ENCODE measurements around the gene CAMK1D. TPM values are rescaled to one million over a fixed set of nuclear protein-coding genes. Genes with fewer than 3 reads are reported as not detected.

Gene CAMK1D
- total and polyA plus RNA-seq, 9 donors: 1.8 to 11.7 (median 5.5) TPM

- no peak for DNase-seq
- H3K27ac ChIP-seq: no peak overlapping the region
- H3K9me3 ChIP-seq: no peaks in the 10 kb centered on the region
- H3K36me3 ChIP-seq: no peaks in the 10 kb centered on the region
- H3K4me3 ChIP-seq: no peak overlapping the region
- WGBS, 3 donors: 89 to 92% (median 90%) methylated on average over 7 of the region's 7 CpGs
- TF ChIP-seq, protein P1, sequence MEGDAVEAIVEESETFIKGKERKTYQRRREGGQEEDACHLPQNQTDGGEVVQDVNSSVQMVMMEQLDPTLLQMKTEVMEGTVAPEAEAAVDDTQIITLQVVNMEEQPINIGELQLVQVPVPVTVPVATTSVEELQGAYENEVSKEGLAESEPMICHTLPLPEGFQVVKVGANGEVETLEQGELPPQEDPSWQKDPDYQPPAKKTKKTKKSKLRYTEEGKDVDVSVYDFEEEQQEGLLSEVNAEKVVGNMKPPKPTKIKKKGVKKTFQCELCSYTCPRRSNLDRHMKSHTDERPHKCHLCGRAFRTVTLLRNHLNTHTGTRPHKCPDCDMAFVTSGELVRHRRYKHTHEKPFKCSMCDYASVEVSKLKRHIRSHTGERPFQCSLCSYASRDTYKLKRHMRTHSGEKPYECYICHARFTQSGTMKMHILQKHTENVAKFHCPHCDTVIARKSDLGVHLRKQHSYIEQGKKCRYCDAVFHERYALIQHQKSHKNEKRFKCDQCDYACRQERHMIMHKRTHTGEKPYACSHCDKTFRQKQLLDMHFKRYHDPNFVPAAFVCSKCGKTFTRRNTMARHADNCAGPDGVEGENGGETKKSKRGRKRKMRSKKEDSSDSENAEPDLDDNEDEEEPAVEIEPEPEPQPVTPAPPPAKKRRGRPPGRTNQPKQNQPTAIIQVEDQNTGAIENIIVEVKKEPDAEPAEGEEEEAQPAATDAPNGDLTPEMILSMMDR (IDR thresholded peaks at IDR 0.05): no peak
- no peak for TF ChIP-seq EP300 (IDR thresholded peaks at IDR 0.05)
- no peak for TF ChIP-seq POLR2A (IDR thresholded peaks at IDR 0.05)
- H3K27me3 ChIP-seq: no peaks in the 10 kb centered on the region
- intact Hi-C loops (cut with DNase I): no loop called here
- no peaks in the 10 kb centered on the region for H3K4me1 ChIP-seq (ENCODE audit: insufficient read depth)
Observed at GRCh38 chr10:12670004-12670403, 320.7 kb downstream of the CAMK1D start.

DNA sequence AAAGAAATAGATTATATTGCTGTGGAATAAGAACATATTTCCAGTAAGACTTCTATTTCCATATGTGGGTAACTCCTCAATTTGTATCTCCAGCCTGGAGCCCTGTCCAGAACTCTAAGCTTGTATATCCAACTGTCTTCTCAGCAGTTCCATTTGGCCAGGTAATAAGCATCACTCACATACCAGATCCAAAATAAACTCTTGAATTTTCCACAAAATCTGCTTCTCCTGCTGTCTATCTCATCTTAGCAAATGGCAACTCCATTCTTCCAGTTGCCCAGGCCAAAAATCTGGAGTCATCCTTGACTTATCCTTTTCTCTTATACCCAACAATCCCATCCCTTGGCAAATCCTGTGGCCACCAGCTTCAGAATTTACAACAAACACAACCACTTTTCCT, 325.8 kb downstream of the CAMK1D start:
- no peak overlapping the region for H3K27ac ChIP-seq
- TF ChIP-seq, protein P1 (IDR thresholded peaks at IDR 0.05): no peak
- no peaks in the 10 kb centered on the region for H3K4me1 ChIP-seq (ENCODE audit: insufficient read depth)
- H3K9me3 ChIP-seq: no peaks in the 10 kb centered on the region
- no peaks in the 10 kb centered on the region for H3K36me3 ChIP-seq
- no peaks in the 10 kb centered on the region for H3K27me3 ChIP-seq
- H3K4me3 ChIP-seq: no peak overlapping the region
- DNase-seq: no peak
- intact Hi-C loops (cut with DNase I): no loop called here

DNA sequence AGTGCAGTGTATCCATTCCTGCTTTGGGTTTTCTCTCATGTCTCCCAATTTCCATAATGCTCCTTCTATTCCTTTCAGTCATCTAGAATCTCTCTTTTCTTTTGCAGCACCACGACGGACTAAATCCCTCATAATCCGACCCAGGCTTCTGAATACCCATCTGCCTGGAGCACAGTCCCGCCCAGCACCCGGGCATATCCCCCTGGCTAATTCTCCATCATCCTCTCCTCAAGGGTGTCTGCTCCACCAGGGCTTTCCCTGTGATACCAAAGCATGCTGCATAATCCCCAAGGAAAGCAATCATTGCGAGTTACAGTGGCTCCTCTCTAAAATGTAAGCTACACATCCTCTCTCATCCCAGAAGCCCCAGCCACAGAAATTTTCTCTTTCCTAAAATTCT, 330.3 kb downstream of the CAMK1D start:
- Histone ChIP-seq H3K4me1 (ENCODE audit: insufficient read depth) (no peaks in the 10 kb centered on the region), H3K27me3 (no peaks in the 10 kb centered on the region), H3K36me3 (no peaks in the 10 kb centered on the region), H3K27ac (no peak overlapping the region), H3K9me3 (no peaks in the 10 kb centered on the region), H3K4me3 (no peak overlapping the region)
- intact Hi-C loops (cut with DNase I): no loop called here
- 97 to 98% (median 98%) methylated on average over 6 of the region's 6 CpGs for WGBS, 3 donors
- DNase-seq: no peak
- TF ChIP-seq, protein P1 (IDR thresholded peaks at IDR 0.05): no peak
- TF ChIP-seq EP300 (IDR thresholded peaks at IDR 0.05) (no peak), POLR2A (IDR thresholded peaks at IDR 0.05) (no peak)

- Histone ChIP-seq H3K4me3 (no peak overlapping the region), H3K4me1 (ENCODE audit: insufficient read depth) (no peaks in the 10 kb centered on the region), H3K27me3 (no peaks in the 10 kb centered on the region), H3K9me3 (no peaks in the 10 kb centered on the region), H3K36me3 (no peaks in the 10 kb centered on the region), H3K27ac (no peak overlapping the region)
- intact Hi-C loops (cut with DNase I): no loop called here
- peak in 2 of 5 donors; percentile 32 to 37 for DNase-seq
- TF ChIP-seq, protein P1 (IDR thresholded peaks at IDR 0.05): no peak
- TF ChIP-seq POLR2A (IDR thresholded peaks at IDR 0.05) (no peak), EP300 (IDR thresholded peaks at IDR 0.05) (no peak)
- WGBS, 3 donors: 38 to 63% (median 56%) methylated on average over 5 of the region's 5 CpGs
Observed at GRCh38 chr10:12681252-12681651, 331.9 kb downstream of the CAMK1D start.

- WGBS, 3 donors: 86 to 94% (median 92%) methylated on average over 8 of the region's 8 CpGs
- intact Hi-C loops (cut with DNase I): no loop called here
- TF ChIP-seq, protein P1 (IDR thresholded peaks at IDR 0.05): no peak
- TF ChIP-seq POLR2A (IDR thresholded peaks at IDR 0.05): no peak
- TF ChIP-seq EP300 (IDR thresholded peaks at IDR 0.05): no peak
- Histone ChIP-seq H3K27ac (no peak overlapping the region), H3K27me3 (no peaks in the 10 kb centered on the region), H3K4me3 (no peak overlapping the region), H3K9me3 (no peaks in the 10 kb centered on the region), H3K36me3 (no peaks in the 10 kb centered on the region), H3K4me1 (ENCODE audit: insufficient read depth) (no peaks in the 10 kb centered on the region)
- no peak for DNase-seq
Observed at GRCh38 chr10:12684784-12685183, 335.4 kb downstream of the CAMK1D start.
